Activated naive CD4-positive, alpha-beta T cell (primary cell): ENCODE data around the gene KIT.

Source experiments
- DNase-seq, 4 experiments: peaks; one replicate each; lab custom pipeline; 2025; lab: John Stamatoyannopoulos, UW

Gene KIT

DNA sequence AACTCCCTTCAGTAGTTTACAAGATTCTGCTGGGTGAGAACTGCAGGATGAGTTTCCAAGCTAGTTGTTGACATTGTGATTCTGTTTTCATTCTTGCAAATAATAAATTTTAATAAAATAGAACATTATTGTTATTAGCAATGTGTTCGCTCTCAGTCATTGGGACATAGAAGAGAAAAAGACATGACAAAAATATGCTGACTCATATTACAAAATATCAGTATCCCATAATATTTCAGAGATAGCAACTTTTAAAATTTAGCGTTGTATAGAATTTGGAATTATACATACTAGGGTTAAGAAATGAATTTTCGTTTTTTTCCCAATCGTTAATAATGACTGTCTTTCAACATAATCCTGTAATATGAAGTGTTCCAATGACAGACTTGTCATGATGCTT is 45.4 kb downstream of the KIT start:
- no peak for DNase-seq

DNA sequence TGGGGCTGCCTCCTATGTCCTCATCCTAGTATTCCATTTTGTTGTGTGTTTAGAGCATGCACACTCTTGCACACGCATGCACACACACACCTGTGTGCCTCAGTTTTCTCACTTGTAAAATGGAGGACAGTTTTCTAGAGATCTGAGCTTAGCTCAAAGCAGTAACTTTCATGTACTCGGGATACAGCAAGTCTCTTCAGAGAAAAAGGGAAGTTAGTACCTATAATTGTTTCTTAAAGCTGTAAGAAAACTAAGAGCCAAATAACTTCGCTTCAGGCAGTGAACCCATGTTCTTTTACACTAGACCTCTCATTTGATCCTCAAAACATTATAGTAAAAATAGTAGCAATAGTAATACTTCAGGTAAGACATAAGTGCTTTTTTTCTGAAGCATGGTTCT is 49.6 kb downstream of the KIT start:
- no peak for DNase-seq

DNA sequence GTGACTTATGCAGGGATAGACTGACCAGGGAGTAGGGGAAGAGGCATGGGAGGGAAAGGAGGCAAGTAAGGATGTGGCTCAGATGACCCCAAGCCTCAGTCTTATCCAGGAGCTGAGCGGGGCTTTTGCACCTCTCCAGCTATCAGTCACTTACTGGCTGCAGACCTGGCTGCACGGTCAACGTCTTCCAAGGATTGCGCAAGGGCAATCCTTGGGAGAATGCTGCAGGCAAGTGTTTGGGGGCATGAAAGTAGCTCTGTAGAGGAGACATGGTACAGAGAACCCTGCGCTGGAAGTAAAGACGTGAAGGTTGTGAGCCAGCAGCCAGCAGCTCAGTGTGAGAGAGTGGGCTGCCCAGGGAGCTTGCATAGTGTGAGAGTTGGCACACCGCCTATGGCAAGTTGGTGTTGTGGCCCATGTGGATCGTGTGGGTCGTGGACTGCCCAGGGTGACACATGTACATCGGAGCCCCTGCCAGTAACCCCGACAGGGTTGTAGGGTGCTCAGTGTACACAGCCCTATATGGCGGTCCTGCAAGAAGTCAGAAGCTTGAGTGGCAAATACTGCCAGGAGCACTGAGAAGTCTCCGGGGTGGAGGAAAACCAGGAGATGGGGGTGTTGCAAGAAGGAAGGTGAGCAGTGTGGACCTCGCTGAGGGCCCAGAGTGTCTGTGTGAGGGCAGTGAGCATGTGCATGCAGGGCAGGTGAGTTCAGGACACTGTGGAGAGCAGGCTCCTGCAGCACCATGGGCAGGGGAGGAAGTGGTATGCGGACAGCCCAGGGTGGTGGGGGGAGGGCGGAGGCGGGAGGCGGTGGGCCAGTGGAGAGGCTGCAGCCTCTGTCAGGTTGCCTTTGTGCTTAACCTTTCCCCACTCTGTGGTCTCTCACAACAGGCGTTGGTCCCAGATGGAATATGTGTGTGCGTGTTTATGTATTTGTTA is 50.9 kb downstream of the KIT start:
- DNase-seq: no peak

DNA sequence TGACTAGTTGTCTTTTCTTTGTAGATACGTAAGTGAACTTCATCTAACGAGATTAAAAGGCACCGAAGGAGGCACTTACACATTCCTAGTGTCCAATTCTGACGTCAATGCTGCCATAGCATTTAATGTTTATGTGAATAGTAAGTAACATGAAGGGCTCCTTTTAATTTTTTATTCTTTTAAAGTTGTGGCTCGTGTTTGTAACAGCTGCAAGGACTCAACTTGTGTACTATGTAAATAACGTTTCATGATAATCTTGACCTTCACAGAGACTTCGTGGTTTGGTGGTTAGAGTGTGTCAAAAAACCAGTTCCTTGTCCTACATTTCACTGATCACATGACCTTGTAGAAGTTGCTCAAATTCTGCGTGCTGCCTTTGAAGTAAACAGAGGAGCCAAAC is 51.6 kb downstream of the KIT start:
- no peak for DNase-seq

DNA sequence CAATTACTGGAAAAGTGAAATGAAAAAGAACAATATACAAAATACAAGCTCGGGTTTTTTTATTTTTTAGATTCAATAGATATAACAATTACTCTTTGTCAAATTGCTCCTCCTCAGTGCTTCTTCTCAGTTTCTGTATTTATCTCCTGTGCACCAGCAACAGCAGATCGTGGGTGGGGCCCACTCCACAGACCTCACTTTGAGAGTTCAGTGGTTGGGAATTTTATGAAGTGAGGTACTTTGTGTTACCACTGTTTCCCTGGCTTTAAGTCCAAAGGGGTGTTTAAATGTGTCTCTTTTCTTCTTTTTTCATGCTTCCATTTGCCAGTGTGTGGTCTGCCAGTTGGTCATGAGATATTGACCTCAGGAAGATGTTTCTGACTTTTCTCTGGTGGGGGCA is 54.4 kb downstream of the KIT start:
- no peak for DNase-seq

DNA sequence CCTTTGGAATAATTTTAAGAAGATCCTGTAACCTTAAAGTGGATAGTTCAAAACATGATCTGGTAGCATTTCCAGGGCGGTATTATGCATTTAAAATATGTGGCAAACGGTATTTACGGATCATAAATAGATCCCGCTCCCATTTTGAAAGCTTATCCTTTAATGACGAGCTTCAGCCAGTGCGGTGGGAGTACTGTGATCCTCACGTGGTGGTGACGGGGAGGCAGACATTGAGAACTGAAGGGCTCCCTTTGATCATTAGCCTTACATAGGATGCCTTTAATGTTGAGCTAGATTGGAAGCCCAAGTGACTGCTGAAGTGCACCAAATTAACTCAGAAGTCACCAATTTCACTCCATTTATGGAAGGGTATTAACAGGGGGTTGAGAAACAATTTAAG is 56.9 kb downstream of the KIT start:
- no peak for DNase-seq

DNA sequence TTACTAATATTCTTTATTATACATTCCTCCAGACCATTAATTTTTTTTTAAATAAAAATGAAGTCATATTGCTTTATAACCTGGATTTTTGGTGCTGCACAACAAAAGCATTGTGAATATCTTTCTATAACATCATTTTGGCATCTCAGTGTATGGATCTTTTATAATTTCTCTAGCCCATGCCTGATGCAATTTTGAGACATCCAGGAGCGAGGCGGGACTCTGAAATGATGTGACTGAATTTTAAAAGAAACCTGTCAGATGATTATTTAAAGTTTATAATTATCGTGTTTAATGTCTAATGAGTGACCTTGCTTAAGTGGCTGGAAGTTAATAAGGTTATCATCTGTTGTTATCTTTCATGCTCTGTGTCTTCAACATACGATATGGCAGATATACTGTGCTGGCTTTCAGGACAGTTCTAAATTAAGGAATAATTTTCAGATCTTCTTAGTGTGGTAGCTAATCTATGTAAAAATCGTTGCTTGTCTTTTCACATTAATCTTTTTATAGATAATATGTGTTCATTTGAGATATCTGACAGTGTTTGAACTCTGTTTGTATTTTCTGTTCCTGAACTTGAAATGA is 58.8 kb downstream of the KIT start:
- no peak for DNase-seq

DNA sequence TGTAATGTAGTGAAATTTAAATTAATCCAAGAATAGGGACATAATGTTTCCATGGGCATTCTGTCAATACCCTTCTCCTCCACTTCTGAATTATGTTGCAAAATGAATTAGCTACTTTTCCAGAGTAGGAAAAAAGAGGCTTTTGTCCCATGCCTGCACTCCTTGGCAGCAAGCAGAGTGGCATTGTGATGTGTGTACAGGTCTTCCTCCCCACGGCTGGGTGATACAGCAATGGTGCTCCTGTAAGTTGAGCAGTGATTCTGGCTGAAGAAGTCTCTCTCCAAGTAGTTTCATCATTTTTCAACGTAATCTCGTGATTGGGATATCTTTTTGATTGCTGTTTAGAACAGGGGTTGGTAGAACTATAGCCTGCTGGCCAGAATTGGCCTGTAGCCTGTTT is 59.9 kb downstream of the KIT start:
- no peak for DNase-seq

DNA sequence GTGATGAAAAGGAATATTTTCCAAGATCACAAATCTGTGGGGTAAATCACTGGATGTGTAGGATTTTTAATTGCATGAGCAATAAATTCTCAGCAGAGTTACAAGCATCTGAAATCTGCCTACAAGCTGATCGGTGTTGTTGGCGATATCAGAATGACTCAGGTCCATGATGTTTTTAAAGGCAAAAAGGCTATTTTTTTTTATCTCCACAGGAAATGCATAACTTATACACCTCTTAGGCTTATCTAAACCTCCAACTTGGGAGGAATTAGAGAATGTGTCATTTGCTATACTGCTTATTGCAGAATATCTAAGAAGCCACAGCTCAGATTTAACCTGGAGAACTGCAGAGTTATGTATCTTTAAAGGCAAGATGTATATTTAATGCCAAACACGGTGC is 61.6 kb downstream of the KIT start:
- no peak for DNase-seq

DNA sequence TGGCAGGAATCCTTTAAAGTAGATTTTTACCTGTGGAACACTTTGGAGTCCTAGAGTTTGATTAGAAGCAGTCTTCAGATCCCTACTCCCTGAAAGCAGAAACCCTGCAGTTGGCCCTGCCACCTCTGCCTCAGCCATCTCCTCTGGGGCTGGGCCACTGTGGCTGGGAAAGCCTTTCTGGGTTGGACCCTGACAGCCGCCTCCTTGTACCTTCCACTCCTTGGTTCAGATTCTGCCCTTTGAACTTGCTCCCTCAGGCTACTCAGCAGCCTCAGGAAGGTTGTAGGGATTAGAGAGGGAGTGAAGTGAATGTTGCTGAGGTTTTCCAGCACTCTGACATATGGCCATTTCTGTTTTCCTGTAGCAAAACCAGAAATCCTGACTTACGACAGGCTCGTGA is 65.5 kb downstream of the KIT start:
- DNase-seq: no peak

DNA sequence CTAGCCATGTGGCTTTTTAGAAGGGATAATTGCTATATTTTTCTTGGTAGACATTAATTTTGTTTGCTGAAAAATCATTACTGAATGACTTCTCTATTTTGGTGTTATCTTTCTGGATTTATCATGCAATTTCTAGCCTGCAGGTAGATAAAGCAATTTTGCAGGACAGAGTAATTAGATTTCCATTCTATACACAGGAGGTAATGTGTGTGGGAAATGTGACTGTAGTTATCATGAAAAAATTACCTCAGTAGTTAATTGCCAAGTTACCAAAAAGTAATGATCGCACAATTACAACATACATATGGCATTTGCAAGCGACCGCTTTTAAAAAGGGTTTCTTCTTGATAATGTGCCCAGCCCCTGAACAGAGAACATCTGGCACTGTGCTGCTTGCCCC is 66.1 kb downstream of the KIT start:
- no peak for DNase-seq

DNA sequence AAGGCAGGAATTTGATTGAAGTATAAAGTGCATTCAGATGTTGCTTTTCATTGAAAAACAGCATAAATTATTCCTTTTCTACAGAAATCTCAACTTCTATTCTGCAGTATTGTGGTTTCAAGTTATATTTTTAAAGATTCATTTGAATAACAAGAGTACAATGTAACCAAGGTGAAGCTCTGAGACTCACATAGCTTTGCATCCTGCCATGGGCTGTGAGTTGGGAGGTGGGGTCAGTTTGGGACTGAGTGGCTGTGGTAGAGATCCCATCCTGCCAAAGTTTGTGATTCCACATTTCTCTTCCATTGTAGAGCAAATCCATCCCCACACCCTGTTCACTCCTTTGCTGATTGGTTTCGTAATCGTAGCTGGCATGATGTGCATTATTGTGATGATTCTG is 69.2 kb downstream of the KIT start:
- no peak for DNase-seq

DNA sequence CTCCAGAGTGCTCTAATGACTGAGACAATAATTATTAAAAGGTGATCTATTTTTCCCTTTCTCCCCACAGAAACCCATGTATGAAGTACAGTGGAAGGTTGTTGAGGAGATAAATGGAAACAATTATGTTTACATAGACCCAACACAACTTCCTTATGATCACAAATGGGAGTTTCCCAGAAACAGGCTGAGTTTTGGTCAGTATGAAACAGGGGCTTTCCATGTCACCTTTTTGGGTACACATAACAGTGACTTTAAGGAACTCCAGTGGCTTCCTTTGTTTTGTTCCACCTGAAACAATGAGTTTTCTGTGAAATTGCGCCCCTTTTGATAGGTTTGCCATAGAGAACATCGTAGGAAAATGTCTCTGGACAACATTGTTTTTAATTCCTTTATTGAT is 69.6 kb downstream of the KIT start:
- DNase-seq: no peak

DNA sequence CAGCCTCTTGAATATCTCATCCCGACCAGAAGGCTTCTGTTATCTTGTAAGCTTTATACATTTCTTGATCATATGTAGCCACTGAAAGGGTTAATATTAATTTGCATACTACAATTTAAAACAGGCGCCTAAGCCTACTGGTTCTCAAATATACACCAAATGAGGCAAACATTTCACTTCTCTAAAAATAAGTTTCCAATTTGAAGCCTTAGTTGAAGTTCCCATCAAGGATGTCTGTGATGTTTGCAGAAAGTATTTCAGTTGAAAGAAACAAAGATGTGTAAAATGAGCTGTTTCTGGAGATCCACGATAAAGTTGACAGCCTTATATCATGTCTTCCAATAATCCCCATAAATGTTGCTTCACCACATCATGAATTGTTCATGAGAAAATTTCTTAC is 70.6 kb downstream of the KIT start:
- DNase-seq: no peak

DNA sequence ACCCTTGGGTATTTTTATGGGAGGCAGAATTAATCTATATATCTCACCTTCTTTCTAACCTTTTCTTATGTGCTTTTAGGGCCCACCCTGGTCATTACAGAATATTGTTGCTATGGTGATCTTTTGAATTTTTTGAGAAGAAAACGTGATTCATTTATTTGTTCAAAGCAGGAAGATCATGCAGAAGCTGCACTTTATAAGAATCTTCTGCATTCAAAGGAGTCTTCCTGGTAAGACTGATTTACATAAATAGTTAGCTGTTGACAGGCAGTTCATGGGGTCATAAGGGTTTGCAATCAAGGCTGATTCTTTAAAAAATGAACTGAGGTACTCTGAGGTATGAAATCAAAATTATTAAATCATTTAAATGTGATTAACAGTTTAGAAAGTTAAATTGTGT is 71.5 kb downstream of the KIT start:
- DNase-seq: no peak

DNA sequence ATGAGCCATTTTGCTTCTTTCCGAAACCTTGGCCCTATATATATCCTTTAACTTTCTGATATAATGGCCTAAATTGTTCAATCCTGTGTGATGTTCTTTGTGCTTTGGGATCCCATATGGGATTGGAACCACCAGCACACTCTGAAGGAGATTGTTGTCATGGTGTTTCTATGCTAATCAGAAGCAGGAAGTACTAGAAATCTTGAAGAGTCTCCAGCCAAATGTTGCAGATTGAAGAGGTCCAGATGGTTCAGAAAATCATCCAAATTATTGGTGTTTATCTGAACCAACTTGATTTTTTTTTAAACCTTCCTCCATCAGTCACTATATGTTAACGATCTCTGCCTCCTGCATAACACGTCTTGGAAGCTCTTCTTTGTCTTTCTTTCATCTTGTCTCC is 72.8 kb downstream of the KIT start:
- no peak for DNase-seq

DNA sequence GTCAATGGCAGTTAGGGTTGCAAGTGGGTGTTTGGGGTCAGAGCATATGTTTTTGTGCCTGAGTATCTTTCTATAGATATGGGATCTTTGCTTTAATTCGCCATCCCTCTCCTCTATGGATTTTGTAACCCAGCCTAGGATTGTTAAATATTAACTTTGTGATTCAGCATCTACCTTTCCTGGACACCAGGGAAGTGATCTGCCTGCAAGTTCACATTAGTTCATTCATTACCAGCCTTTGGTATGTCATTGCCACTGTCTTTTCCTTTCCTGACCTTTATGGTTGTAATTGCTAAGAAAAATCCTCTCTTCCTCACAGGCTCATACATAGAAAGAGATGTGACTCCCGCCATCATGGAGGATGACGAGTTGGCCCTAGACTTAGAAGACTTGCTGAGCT is 73.8 kb downstream of the KIT start:
- DNase-seq: no peak

DNA sequence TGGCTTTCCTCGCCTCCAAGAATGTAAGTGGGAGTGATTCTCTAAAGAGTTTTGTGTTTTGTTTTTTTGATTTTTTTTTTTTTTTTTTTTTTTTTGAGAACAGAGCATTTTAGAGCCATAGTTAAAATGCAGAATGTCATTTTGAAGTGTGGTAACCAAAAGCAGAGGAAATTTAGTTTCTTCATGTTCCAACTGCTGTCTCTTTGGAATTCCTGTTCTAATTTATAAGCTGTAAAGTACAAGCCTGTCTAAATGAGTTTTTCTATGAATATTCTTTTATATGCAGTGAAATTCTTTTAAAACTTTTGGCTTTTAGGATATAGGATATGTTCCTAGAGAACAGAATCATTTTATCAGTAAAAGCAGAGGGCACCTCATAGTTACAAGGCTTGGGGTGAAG is 74.2 kb downstream of the KIT start:
- DNase-seq: no peak

DNA sequence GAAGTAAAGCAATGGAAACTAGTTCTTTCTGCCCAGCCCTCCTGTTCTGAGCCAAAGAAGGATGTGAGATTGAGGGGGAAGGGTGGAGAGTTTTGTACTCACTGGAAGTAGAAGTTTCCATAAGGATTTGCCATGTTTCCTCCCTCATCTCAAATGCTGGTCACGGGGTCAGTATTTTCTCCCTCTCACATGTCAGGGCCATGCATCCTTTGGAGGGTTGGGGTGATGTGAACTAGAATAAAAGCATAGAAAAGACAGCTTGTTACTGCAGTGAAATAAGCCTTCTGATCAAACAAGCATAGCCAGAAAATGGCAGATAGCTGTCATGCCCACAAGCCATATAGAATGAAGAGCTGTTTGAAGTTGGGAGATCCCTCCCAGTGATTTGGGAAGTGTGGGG is 79.7 kb downstream of the KIT start:
- no peak for DNase-seq

DNA sequence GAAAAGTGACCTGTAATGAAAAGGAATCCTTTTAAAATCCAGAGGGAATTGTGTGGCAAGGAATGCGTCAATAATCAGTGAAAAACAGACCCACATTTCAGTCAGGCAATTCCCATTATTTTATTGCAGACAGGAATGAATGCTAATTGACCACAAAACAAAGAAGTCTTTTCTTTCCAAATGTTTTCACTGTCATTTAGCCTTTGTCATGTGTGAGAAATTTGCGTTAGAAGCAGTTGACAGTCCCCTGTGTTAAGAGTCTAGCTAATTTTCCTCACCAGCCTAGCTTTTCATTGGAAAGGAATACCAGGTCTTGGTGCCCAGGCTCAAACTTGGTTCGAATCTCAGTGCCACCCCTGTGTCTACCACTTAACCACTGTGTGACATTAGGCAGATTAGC is 83.4 kb downstream of the KIT start:
- DNase-seq: no peak

DNA sequence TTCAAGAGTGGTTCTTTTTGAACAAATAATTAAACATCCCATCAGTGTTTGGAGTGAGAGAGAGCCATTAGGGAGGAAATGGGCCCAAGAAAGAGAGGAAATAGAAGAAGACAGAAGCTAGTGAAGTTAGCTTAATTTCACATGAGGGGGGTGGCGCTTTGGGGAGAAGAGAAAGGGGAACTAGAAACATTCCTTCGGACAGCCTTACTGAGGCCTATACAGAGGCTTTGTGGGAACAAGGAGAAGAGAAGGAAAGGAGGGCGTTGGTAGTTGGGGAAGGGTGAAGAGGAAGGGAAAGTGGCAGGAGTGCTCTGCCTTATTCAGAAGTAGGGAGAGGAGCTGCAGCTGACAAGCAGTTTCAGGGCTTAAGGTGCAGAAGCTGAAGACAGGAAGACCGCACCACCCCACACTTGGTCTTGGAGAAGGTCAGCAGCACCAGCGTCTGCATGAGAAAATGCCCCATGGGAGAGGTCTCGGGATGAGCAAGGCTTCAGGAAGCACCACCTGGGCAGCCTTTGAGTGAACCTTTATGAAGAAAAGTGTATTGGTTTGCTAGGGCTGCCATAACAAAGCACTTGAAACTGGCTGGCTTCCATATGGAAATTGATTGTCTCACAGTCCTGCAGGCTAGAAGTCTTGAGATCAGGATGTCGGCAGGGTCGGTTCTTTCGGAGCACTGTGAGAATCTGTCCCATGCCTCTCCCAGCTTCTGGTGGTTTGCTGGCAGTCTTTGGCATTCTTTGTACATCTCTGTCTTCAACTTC is 85.1 kb downstream of the KIT start:
- DNase-seq: no peak

DNA sequence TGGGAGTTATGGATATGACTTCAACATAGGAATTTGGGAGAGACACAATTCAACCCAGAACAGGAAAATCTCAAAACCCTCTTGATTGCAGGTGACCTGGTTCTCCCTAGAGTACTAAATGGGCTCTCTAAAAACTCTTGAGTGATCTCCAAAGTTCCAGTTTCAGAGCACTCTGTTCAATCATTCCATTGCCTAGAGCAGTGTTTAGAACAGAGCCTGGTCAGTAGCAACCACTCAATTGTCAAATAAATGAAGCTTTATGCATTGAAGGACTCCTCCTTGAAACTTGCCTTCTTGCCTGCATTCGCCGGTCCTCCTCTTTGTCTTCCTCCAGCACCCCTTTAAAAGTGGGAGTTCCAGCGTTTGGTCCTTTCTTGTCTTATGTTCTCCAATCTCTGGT is 85.8 kb downstream of the KIT start:
- no peak for DNase-seq

DNA sequence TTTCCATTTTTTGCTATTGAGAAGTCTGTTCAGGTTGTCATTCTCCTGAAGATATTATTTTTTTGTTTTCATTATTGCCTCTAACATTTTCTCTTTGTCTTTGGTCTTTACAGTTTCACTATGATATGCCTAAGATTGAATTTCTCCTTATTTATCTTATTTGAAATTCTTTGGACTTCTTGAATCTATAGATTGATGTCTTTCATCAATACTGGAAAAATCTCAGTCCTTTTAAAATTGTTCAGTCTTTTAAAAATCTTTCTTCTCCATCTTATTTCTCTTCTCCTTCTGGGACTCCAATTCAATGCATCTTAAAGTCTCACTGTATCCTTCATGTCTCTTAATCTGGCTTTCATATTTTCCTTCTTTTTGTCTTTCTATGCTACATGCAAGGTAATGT is 86.7 kb downstream of the KIT start:
- DNase-seq: no peak
